Measurements from ENCODE around the gene CBL.
A peak's percentile ranks its signal among the peaks of the same experiment; 100 is the strongest.

Gene CBL

DNA sequence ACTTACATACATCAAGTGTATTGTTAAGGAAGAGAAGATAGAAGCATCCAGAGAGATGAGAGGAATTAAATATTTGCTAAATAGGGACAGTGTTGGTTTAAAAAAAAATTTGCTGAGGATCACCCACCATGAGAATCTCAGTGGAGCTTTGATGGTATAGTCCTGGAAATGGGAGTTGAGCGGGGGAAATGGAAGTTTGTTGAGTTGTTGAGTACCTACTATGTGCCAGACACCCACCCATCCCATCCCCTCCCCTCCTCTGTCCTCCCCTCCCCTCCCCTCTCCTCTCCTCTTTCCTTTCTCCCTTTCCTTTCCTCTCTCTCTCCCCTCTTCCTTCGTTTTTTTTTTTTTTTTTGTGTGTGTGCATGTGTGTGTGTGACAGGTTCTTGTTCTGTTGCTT, 145.1 kb downstream of the CBL start:
- no peak for DNase-seq

DNA sequence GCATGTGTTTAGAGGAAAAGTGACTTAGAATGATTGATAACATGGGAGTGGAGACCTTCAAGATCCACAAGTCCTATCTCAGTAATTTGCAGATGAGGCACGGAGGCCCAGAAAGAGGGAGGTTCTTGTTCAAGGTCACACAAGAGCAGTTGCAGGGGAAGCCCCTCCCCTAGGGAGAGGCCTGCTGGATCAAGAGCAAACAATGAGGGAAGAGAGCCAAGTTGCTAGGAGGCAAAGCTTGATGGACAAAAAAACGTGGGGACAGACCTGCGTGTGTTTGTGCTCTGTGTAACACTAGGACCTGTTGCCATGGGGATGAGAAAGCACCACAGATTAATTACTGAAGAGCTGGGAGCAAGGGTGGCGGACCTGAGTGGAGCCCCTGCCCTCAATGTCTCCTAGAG, 146.7 kb downstream of the CBL start:
- DNase-seq = no peak

DNA sequence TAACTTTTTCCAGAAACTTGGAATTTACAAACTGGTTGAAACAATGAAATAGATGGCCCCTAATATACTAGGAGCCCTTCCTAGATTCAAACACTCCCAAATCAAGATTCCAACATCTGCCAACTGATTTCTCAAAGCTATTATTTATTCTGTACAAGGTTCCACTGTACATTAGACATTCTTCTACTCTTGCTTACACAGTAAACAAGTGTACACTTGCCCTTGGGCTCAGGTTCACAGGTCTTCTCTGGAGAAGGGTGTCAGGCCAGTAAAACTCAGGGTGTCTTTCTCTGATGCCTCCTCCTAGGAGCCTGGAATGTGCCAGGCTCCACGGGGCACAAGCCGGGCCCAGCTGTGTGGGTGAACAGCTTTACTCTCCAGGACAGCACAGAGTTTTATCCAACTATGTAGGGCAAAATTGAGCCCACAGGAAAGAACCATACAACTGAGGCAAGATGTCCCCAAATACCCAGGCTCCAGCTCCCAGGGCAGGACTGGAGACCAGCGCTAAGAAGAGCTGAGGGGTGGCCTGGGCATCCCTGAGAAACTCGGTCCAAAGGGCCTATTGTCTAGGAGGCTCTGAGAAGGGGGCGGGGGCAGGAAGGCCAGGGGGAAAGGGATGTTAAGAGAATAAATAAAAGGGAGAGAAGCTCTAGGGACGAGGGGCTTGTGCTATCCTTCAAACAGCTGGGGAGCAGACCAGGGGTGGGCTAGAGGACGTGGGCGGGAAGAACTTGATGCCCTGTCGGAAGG, 149.1 kb downstream of the CBL start:
- no peak for DNase-seq

DNA sequence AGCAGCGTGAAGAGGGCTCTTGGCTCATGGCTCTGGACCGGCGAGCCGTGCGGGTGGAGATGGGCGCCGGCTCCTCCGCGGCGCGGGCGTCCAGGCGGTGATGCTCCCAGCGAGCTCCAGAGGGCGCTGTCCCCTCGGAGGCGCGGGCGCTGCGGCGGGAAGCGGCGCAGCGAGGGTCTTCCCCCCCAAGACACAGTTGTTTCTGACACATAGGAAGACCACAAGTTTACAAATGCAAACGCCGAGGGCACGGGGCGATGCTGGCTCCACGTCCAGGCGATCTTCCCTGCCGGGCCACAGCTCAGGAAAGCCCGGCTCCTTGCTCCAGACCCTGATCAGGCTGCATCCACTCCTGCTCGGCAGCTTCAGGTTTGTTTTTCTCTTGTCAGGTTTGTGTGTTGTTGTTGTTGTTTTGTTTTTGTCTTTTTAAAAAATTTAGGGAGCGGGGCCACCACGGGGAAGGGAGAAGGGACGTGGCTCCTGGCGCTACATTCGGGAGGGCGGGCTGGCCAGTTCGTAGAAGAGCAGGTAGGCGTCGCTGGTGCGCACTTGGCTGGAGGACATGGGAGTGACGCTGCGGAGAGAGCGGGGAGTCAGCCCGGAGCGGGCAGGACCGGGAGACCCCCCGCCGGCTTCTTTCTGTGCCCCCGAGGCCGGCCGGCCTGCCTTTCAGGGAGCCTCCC, 150.4 kb downstream of the CBL start:
- DNase-seq = peak; percentile 71

DNA sequence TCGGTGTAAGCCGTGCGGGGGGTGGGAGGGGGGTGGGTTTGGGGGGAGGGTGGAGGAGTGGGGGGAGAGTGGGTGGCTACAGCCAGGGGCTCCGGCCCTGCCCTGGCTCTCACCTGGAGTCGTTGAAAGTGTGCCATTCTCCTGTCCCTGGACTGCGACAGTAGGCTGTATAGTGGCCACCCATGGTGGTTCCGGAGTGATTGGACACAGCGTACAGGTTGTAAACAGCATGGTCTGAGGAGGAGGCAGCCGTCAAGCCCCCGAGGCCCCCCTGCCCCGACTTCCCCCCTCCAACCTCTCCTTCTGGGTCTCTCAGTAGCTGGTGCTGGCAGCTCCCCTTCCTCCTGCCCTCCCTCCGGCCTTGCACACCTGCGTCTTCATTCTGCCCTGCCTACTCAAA, 150.9 kb downstream of the CBL start:
- DNase-seq = no peak

Data from fibroblast of upper back skin (primary cell).